HT1080 (cell line): ENCODE data around the gene RHOF. TPM values are rescaled to one million over a fixed set of nuclear protein-coding genes. Genes with fewer than 3 reads are reported as not detected.
A peak's percentile ranks its signal among the peaks of the same experiment; 100 is the strongest.
"Not testable (repeated sequence)": the region's sequence is repeated elsewhere in the genome, so short reads cannot be mapped to it uniquely, and the experiment has no call there.

Source experiments
- DNase-seq: peaks from one replicate; pipeline ENCODE4 v3.0.0-alpha.2; 2015; ENCODE audit warnings: low read depth
- total RNA-seq: library from RNA; depleted of rRNA; stranded (reverse); fragments of >200 nt; shearing (Covaris generic); gene quantifications from 2 replicates; pipeline ENCODE4 v1.2.3, GENCODE V29; 2014; rRNA removed

RHOF gene
- total RNA-seq, 1 experiment from 2014 or later: 39.9 TPM

DNA sequence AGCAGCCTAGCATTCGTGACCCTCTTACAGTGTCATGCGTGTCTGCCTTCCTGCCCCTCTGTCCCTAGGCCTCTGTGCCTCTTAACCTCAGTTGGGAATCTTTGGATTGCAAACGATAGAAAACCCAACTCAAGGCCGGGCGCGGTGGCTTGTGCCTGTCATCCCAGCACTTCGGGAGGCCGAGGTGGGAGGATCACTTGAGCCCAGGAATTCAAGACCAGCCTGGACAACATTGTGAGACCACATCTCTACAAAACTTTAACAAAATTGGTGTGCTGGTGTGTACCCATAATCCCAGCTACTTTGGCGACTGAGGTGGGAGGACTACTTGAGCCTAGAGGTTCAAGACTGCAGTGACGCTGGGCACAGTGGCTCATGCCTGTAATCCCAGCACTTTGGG, 44.2 kb downstream of the RHOF start:
- DNase-seq: no peak

DNA sequence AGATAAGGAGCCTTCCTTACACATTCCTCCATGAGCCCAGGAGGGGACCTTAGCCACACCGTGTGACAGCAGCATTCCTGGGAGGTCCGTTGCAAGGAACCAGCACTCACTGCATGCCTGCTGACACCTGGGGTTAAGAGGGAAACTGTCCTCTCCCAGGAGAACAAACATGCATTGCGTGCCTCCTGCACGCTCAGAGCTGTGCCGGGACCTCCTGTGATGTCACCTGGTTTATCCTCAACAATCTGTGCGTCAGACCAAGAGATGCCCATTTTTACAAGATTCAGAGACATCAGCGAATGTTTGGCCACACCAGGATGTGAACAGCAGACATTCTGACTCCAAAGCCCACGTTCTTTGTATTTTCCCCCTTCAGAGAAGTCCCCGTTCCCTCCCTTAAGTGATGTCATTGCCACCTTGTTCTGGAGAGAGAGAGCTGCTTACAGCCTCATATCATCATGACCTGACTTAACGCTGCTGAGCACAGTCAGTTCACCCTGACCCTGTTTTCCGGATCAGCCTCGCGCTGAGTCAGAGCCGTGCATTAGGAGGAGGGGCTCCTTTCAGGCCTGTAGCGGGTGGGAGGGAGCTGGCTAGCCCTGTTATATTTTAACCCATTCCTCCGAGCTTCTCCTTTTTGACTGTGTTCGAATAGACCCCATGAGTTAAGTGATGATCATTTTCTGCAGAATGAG, 44.8 kb downstream of the RHOF start:
- peak; percentile 88 for DNase-seq

DNA sequence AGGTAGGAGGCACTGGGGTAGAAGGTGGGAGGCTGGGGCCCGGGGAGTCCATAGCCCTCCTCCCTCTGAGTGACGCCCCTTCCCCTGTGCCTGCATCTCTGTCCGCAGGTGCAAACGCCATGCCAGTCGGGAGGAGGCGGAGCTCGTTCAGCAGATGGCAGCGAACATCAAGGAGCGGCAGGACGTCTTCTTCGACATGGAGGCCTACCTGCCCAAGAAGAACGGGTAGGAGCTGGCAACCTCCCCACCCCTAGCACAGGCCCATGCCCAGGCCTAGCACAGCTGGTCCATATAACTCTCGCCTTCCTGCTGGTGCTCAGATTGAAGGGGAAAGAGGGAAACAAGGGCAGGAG, 45.3 kb downstream of the RHOF start:
- peak; percentile 19 for DNase-seq

GRCh38 chr12:121745545-121745944, 47.9 kb downstream of the RHOF start:
- not testable (repeated sequence) for DNase-seq

DNA sequence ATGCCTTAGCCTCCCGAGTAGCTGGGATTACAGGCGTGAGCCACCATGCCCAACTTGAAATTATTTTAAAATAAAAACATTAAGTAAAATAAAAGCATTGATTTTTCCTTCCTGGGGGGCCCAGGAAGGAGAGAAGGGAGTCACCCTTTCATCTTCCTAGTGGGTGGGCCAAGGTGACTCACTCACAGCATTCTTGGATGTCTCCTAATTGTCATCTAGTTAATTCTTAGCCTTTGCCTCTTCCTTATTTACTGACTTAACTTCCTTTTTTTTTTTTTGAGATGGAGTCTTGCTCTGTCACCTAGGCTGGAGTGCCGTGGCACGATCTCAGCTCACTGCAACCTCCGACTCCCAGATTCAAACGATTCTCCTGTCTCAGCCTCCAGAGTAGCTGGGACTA, 51.7 kb downstream of the RHOF start:
- DNase-seq: no peak

GRCh38 chr12:121740847-121741246, 52.6 kb downstream of the RHOF start:
- no peak for DNase-seq

DNA sequence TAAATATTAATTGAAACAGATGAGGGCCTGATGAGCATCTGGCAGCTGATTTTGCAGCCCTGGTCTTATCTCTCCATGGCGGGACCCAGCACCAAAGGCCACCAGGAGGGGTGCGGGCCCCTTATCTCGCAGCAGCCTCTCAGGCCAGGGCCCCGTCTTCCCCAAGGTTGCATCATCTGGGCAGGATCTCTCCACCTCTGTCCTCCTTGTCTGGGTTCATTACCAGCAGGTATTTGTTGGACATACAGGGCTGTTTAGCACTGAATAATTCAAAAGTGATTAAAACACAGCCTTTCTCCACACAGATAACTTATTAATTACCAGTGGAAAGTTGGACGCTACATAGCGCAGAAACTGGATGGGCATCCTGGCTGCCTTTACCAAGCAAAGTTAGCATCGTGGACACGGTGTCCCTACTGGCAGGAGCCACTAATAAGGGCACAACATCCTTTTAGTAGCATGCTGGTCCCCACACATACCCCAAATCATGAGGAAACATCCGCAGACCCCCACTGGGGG, 55.1 kb downstream of the RHOF start:
- DNase-seq: no peak

DNA sequence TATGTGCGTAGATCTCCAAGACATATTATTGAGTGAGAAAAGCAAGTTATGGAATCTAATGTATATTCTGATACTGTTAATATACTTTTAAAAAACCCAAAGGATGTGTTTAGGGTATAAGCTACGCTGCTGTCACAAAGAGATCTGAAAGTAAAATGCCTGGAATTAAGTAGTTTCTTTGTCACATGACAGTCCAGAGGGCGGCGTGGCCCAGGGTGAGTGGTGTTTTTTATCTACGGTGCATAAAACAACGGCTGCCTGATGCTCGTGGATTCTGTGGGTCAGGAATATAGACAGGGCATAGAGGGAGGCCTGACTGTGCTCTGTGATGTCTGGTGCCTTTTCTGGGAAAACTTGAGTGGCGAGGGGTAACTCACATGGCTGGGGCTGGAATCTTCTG, 59.6 kb downstream of the RHOF start:
- no peak for DNase-seq

- DNase-seq: no peak
Measured at GRCh38 chr12:121731473-121731872, 62.0 kb downstream of the RHOF start.

- no peak for DNase-seq
Measured at GRCh38 chr12:121729021-121729420, 64.5 kb downstream of the RHOF start.

Other genes with a start within 250 kb of the RHOF start
- gene KDM2B, start 212.7 kb downstream of the RHOF start, total RNA-seq: 18.2 and 39.2 TPM in 2 replicates
- gene ORAI1, start 167.2 kb downstream of the RHOF start, total RNA-seq: 18.1 and 31.8 TPM in 2 replicates
- gene MORN3, start 124.0 kb downstream of the RHOF start, total RNA-seq: 0.08 and 0.33 TPM in 2 replicates
- 9.6 and 12.0 TPM in 2 replicates for gene TMEM120B, start 80.9 kb downstream of the RHOF start, total RNA-seq
- 2.8 and 5.0 TPM in 2 replicates for gene SETD1B, start 10.3 kb upstream of the RHOF start, total RNA-seq
- gene HPD, start 65.2 kb upstream of the RHOF start, total RNA-seq: 0.47 TPM in 1 of 2 replicates, not detected in the other
- gene PSMD9, start 95.1 kb upstream of the RHOF start, total RNA-seq: 162 and 183 TPM in 2 replicates
- gene CFAP251, start 124.9 kb upstream of the RHOF start, total RNA-seq: 10.5 and 11.2 TPM in 2 replicates
- 7.2 and 10.3 TPM in 2 replicates for gene BCL7A, start 228.2 kb upstream of the RHOF start, total RNA-seq